Caco-2 (cell line): ENCODE data around the gene PARP11. TPM values are rescaled to one million over a fixed set of nuclear protein-coding genes. Genes with fewer than 3 reads are reported as not detected.

ENCODE experiments used
- BruUV-seq: library from RNA; stranded (reverse); fragments of 400-500 nt; replicated peaks from 2 replicates; lab custom pipeline; 2021; lab: Mats Ljungman, UMichigan
- CTCF ChIA-PET: fragments of 300-600 bp; sonication (Branson Sonifier 250); formaldehyde crosslinking; loops from one replicate; lab custom pipeline; 2022; ENCODE audit warnings: antibody characterized with exemption; lab: Charles Lee
- POLR2A ChIA-PET: fragments of 300-600 bp; sonication (Branson Sonifier 250); formaldehyde crosslinking; loops from one replicate; lab custom pipeline; 2022; ENCODE audit warnings: antibody characterized with exemption; lab: Charles Lee
- DNase-seq, 2 experiments: peaks; one replicate each; pipeline versions ENCODE4 v3.0.0 to v3.0.0-alpha.2; 2020 to 2022
- H3K27me3 ChIP-seq: replicated peaks from 2 replicates; pipeline ENCODE4 v1.6.0; 2011; ENCODE audit warnings: low read length; ENCODE audit not compliant: control insufficient read depth, insufficient read depth
- H3K36me3 ChIP-seq: 2 replicates; pipeline ENCODE4 v1.5.1; 2011; ENCODE audit warnings: low read length; ENCODE audit not compliant: control insufficient read depth, insufficient read depth
- H3K4me1 ChIP-seq: fragments of 250-450 bp; sonication (Bioruptor Pico); 2 replicates; pipeline ENCODE4 v1.5.1; 2020; ENCODE audit warnings: mild to moderate bottlenecking
- H3K4me3 ChIP-seq: 2 replicates; pipeline ENCODE4 v1.5.1; 2011; ENCODE audit warnings: low read depth, mild to moderate bottlenecking, control low read depth, low read length
- H3K9me3 ChIP-seq: fragments of 250-450 bp; sonication (Bioruptor Pico); 2 replicates; pipeline ENCODE4 v1.5.1; 2020; ENCODE audit warnings: mild to moderate bottlenecking, moderate library complexity
- H3K27ac Mint-ChIP-seq: one replicate; pipeline ENCODE4 v1.8.0; 2022; ENCODE audit warnings: mixed read lengths; ENCODE audit not compliant: unreplicated experiment
- H3K27me3 Mint-ChIP-seq: one replicate; pipeline ENCODE4 v1.8.0; 2022; ENCODE audit warnings: mixed read lengths; ENCODE audit not compliant: insufficient read depth, unreplicated experiment
- H3K36me3 Mint-ChIP-seq: one replicate; pipeline ENCODE4 v1.8.0; 2022; ENCODE audit warnings: mild to moderate bottlenecking, mixed read lengths; ENCODE audit not compliant: insufficient read depth, unreplicated experiment
- H3K4me1 Mint-ChIP-seq: one replicate; pipeline ENCODE4 v1.8.0; 2022; ENCODE audit warnings: low read depth, mixed read lengths; ENCODE audit not compliant: unreplicated experiment
- H3K4me3 Mint-ChIP-seq: one replicate; pipeline ENCODE4 v1.8.0; 2022; ENCODE audit warnings: mild to moderate bottlenecking, moderate library complexity, mixed read lengths; ENCODE audit not compliant: unreplicated experiment
- H3K9me3 Mint-ChIP-seq: one replicate; pipeline ENCODE4 v1.8.0; 2022; ENCODE audit warnings: mixed read lengths; ENCODE audit not compliant: unreplicated experiment
- intact Hi-C: fragments of 100-400 bp; cut with micrococcal nuclease; formaldehyde crosslinking; loops from one replicate; pipeline ENCODE4 v1.10.0; 2022; ENCODE audit not compliant: unreplicated experiment
- total RNA-seq: library from RNA; stranded (reverse); gene quantifications from 2 replicates; pipeline ENCODE4 v1.2.3, GENCODE V29; 2022
- TF ChIP-seq, protein P1 (sequence below), 2 experiments: fragments of 200-600 bp in 1 of 2; IDR thresholded peaks; 1 replicate in 1 of 2; 2 replicates in 1 of 2; pipeline versions ENCODE4 v1.5.1 to v1.8.0; 2011 to 2022; ENCODE audit warnings: antibody characterized with exemption in 1 of 2, control low read depth in 1 of 2, inconsistent platforms in 1 of 2, low read depth in 1 of 2, low read length in 1 of 2, mild to moderate bottlenecking in 1 of 2, moderate library complexity in 1 of 2; ENCODE audit not compliant: insufficient read depth in 1 of 2, severe bottlenecking in 1 of 2, unreplicated experiment in 1 of 2

The PARP11 gene
- total RNA-seq, 1 experiment from 2014 or later = 18.1 TPM

DNA sequence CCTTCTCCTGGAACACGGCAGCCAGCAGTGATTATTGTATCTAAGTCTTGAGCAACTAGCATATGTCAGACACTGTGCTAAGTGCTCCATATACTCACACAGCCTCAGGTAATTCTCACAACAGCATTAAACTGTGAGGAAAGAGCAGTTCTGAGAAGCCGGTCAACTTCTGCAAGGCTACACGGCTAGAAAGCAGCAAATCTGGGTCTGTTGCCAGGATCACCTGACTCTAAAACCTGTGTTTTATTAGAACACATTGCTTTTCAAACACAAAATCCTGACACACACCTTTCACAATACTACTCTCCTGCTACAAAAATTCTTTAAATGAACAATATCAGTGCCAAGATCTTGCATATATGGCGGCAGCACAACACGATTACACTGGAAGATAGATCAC lies 70.5 kb downstream of the PARP11 start:
- no peaks in the 10 kb centered on the region for H3K27me3 Mint-ChIP-seq
- POLR2A ChIA-PET = no interaction called here
- no peak for DNase-seq
- H3K4me1 Mint-ChIP-seq = no peaks in the 10 kb centered on the region
- Histone ChIP-seq H3K9me3 (no peaks in the 10 kb centered on the region), H3K27me3 (no peaks in the 10 kb centered on the region), H3K4me3 (no peak overlapping the region), H3K36me3 (no peaks in the 10 kb centered on the region), H3K4me1 (no peaks in the 10 kb centered on the region)
- no peak overlapping the region for H3K4me3 Mint-ChIP-seq
- TF ChIP-seq, protein P1, sequence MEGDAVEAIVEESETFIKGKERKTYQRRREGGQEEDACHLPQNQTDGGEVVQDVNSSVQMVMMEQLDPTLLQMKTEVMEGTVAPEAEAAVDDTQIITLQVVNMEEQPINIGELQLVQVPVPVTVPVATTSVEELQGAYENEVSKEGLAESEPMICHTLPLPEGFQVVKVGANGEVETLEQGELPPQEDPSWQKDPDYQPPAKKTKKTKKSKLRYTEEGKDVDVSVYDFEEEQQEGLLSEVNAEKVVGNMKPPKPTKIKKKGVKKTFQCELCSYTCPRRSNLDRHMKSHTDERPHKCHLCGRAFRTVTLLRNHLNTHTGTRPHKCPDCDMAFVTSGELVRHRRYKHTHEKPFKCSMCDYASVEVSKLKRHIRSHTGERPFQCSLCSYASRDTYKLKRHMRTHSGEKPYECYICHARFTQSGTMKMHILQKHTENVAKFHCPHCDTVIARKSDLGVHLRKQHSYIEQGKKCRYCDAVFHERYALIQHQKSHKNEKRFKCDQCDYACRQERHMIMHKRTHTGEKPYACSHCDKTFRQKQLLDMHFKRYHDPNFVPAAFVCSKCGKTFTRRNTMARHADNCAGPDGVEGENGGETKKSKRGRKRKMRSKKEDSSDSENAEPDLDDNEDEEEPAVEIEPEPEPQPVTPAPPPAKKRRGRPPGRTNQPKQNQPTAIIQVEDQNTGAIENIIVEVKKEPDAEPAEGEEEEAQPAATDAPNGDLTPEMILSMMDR (IDR thresholded peaks at IDR 0.05; ENCODE audit: insufficient read depth in 1 of 2, low read depth in 1 of 2, low read length in 1 of 2, severe bottlenecking in 1 of 2, unreplicated experiment in 1 of 2) = no peak
- H3K27ac Mint-ChIP-seq = no peak overlapping the region
- H3K9me3 Mint-ChIP-seq = no peaks in the 10 kb centered on the region
- peaks cover 5% of the 10 kb centered on the region for H3K36me3 Mint-ChIP-seq
- CTCF ChIA-PET = no interaction called here
- BruUV-seq = no TSS peak
- intact Hi-C loops = no loop called here

DNA sequence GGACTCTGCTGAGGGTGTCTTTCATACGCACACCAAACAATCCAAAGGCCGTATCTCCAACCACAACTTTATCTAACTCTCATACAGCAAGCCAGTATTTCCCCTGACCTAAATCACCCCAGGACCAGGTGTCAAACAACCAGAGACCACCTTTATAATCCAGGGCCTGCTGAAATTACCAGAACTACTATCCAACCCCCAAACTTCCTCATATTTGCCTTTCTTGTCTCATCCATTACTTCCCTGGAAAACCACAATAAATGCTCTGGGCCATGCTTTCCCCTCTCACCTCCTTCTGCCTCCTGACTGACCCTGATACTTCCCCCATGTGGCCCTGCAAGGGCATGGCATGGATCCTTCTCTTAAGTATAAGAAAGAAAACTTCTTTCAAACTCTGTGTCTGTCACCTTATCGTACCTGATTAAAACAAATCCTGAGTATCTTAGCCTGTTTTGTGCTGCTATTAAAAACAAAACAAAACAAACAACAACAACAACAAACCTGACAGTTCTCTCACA lies 75.6 kb downstream of the PARP11 start:
- ChIA-PET POLR2A (no interaction called here), CTCF (no interaction called here)
- Histone ChIP-seq H3K27me3 (no peaks in the 10 kb centered on the region), H3K4me1 (no peaks in the 10 kb centered on the region), H3K9me3 (no peaks in the 10 kb centered on the region), H3K4me3 (no peak overlapping the region), H3K36me3 (no peaks in the 10 kb centered on the region)
- DNase-seq = no peak
- BruUV-seq = no TSS peak
- Mint-ChIP-seq H3K27ac (no peak overlapping the region), H3K9me3 (no peaks in the 10 kb centered on the region), H3K4me1 (no peaks in the 10 kb centered on the region), H3K36me3 (no peaks in the 10 kb centered on the region), H3K4me3 (no peak overlapping the region), H3K27me3 (no peaks in the 10 kb centered on the region)
- intact Hi-C loops = no loop called here
- TF ChIP-seq, protein P1 (IDR thresholded peaks at IDR 0.05; ENCODE audit: insufficient read depth in 1 of 2, low read depth in 1 of 2, low read length in 1 of 2, severe bottlenecking in 1 of 2, unreplicated experiment in 1 of 2) = peak in 1 of 2 experiments; percentile 45

DNA sequence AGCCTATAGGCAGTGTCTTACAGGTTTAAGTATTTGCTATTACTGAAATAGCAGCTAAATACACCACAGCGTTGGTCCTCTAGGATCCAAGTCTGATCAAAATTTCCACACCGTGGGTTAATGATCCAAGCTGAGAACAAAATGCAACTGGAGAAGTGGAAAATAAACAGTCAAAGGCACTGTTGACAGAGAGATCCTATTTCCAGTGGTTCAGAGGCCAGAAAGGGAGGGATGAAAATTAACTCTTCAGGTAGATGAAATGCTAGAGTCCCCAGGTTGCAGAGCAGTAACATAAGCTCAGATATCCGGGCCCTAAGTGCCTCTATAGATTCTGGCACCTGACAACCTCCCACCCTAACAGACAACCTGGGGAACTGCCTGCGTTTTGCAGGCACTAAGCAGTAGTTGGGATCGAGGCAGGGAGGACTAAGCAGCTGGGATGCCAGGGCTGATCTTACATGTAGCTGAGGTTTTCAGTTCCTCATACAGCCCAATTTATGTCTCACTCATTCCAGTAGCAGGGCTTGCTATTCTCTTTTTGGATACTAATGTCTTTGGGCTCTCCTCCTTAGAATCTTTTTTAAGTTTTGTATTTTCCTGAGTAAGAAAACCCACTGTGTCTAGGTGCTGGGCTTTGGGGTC lies 77.6 kb downstream of the PARP11 start:
- no peaks in the 10 kb centered on the region for H3K27me3 Mint-ChIP-seq
- H3K27ac Mint-ChIP-seq = no peak overlapping the region
- POLR2A ChIA-PET = no interaction called here
- H3K4me3 Mint-ChIP-seq = no peak overlapping the region
- H3K9me3 Mint-ChIP-seq = no peaks in the 10 kb centered on the region
- Histone ChIP-seq H3K27me3 (no peaks in the 10 kb centered on the region), H3K4me1 (no peaks in the 10 kb centered on the region), H3K36me3 (no peaks in the 10 kb centered on the region), H3K4me3 (no peak overlapping the region), H3K9me3 (no peaks in the 10 kb centered on the region)
- DNase-seq = no peak
- CTCF ChIA-PET = interaction anchor here (0.8 kb wide), 1 partner anchor 8 kb away, joined by 4 read pairs; no protein-coding TSS in a partner anchor
- H3K4me1 Mint-ChIP-seq = no peaks in the 10 kb centered on the region
- intact Hi-C loops = no loop called here
- BruUV-seq = no TSS peak
- no peaks in the 10 kb centered on the region for H3K36me3 Mint-ChIP-seq
- TF ChIP-seq, protein P1 (IDR thresholded peaks at IDR 0.05; ENCODE audit: insufficient read depth in 1 of 2, low read depth in 1 of 2, low read length in 1 of 2, severe bottlenecking in 1 of 2, unreplicated experiment in 1 of 2) = no peak
